HG03432 (cell line): ENCODE data around the gene RECK.
"Not testable (repeated sequence)": the region's sequence is repeated elsewhere in the genome, so short reads cannot be mapped to it uniquely, and the experiment has no call there.

Experiments used
- ATAC-seq: cut with Tn5 transposase; IDR thresholded peaks from one replicate; pipeline ENCODE4 v1.9.1; 2021; ENCODE audit warnings: mild to moderate bottlenecking, moderate library complexity; ENCODE audit not compliant: unreplicated experiment

The RECK gene

GRCh38 chr9:36109071-36109470 is 72.4 kb downstream of the RECK start:
- ATAC-seq: no peak

- no peak for ATAC-seq
These were observed 73.7 kb downstream of the RECK start for GRCh38 chr9:36110434-36110833.

DNA sequence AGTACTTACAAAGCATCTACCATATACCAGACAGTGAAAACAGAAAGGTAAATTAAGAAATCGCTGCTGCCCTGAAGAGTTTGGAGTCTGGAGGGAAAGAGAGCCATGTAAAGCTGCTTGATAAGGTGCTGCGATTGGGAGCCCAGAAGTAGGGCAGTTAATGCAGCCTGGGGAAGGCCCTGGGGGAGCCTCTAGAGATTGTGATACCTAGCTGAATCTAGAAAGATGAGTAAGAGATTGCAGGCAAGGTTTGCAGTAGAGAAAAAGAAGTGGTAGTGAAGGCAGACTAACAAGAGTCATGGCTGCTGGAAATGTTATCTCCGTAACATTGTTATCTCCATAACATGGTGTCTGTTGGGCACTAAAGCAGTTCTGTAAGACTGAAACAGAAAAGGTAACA is 75.8 kb downstream of the RECK start:
- no peak for ATAC-seq

GRCh38 chr9:36113999-36114398 is 77.3 kb downstream of the RECK start:
- no peak for ATAC-seq

- no peak for ATAC-seq
These were observed 79.9 kb downstream of the RECK start for GRCh38 chr9:36116593-36116992.

DNA sequence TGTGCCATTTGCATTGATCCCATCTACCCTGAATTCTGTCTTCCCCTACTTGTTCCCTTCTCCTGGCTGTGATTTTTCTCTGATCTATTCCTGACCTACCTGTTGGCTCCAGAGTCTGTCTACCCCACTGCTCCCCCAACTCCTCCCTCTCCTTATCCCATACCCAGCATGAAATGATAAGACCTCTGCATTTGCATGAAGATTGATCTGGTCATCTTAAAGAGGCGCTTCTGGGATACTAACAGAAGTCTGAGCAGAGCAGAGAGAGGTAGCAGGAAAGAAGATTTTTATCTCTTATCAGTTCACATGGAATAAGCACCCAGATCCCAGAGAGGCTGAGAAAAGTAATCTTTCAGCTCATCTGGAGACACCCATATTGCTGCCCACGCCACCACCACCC is 81.5 kb downstream of the RECK start:
- ATAC-seq: no peak

- no peak for ATAC-seq
These were observed 82.0 kb downstream of the RECK start for GRCh38 chr9:36118706-36119105.

GRCh38 chr9:36119476-36119875 is 82.8 kb downstream of the RECK start:
- ATAC-seq: no peak

- ATAC-seq: no peak
These were observed 84.0 kb downstream of the RECK start for GRCh38 chr9:36120705-36121104.

GRCh38 chr9:36121971-36122370 is 85.3 kb downstream of the RECK start:
- ATAC-seq: no peak

GRCh38 chr9:36123515-36123914 is 86.8 kb downstream of the RECK start:
- no peak for ATAC-seq

DNA sequence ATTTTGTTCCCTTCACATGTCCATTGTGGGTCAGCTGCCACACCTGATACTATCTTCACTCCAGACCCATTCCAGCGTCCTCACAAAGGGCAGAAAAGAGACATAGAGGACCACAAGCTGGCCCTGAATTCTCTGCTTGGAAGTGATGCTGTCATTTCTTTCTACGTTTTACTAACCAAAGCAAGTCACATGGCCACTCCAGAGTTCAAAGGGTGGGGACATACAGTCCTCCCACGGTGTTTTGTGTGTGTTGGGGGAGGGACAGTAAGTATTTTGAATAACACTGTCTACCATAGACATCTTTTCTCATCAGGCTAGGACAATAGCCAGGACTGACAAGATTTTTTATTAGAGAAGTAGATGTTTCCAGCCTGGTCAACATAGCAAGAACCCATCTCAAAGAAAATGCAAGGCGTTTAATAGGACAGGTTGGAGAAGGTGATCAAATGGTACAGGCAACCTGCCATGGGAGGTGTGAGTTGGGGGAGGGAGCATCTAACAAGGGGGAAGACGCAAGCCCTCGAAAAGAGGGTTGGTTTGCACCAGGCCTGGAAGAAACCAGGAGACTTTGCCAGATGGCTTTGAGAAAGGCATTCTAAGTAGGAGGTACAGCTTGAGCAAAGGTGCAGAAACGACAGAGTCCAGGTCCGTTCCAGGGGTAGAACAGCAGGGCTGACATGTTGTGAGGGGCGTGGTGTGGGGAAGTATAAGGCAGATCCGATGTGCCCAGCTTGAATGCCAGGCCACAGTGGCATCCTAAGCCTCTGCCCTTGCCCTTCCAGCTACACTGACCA is 88.5 kb downstream of the RECK start:
- ATAC-seq: no peak

DNA sequence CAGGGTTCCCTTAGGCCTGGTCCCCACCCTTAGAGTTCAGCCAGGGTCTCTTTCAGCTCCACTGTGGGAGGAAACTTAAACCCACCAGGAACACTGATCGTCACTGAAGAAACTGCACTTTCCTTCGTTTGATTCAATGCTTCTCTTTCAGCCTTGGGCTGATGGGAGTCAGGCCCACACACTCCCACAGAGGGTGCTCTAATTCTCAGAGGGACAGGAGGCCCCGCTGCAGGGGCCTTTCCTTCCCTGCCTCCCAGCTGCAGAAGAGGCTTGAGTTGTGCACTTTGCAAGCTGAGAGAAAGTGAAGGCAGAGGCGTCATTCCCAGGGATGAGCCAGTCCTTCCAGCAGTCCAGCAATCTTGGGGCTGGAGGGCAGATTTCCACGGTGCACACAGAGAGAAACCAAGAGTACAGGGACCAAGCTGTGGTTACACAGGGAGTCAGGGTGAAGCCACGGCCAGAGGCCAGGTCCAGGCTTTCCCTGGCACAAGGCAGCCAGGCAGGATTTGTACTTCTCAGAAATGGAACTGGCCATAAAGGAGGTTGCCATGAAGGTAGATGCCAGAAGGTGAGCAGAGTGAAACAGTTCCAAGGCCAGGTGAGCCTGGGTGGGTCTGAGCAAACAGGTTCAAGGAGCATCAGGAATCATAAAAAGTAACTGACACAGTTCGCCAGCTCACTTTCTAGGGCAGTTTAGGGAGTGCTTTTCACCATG is 89.5 kb downstream of the RECK start:
- no peak for ATAC-seq

GRCh38 chr9:36127652-36128244 is 91.0 kb downstream of the RECK start:
- no peak for ATAC-seq

- ATAC-seq: no peak
These were observed 91.6 kb downstream of the RECK start for GRCh38 chr9:36128349-36128748.

DNA sequence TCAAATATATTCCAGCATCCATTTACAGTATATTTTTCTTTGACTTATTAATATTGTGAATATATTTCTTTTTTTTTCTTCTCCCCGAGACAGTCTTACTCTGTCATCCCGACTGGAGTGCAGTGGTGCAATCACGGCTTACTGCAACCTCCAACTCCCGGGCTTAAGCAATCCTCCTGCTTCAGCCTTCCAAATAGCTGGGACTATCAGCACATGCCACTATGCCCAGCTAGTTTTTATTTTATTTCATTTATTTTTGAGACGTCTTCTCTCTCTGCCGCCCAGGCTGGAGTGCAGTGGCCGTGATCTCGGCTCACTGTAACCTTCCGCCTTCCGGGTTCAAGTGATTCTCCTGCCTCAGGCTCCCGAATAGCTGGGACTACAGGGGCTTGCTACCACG is 92.4 kb downstream of the RECK start:
- no peak for ATAC-seq

DNA sequence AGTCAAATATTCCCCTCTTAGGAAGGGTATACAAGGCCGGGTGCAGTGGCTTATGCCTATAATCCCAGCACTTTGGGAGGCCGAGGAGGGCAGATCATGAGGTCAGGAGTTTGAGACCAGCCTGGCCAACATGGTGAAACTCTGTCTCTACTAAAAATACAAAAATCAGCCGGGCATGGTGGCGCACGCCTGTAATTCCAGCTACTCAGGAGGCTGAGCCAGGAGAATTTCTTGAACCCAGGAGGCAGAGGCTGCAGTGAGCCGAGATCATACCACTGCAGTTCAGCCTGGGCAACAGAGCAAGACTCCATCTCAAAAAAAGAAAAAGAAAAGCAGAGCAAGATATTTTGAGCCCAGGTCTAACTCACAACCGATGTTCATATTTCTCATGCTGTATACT is 95.0 kb downstream of the RECK start:
- not testable (repeated sequence) for ATAC-seq

DNA sequence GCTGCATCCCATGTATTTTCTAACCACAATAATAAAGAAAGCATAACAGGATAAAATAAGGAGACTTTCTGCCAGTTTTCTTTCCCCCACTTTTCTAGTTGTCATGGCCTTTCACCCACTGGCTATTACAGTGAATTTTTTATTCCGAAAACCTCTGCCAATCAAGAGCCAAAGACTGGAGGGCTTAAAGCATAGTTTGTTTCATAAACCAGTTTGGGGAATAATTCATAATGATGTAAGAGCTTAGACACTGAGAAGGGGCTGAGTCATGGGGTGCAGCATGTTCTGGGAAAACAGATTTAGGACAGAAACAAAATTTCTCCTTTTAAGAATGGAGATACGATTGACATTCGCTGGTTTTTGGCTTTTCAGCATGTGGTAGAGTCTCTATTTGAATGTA is 95.4 kb downstream of the RECK start:
- no peak for ATAC-seq

- no peak for ATAC-seq
These were observed 98.2 kb downstream of the RECK start for GRCh38 chr9:36134761-36135505.

- no peak for ATAC-seq
These were observed 99.1 kb downstream of the RECK start for GRCh38 chr9:36135741-36136271.

GRCh38 chr9:36136272-36136893 is 99.7 kb downstream of the RECK start, which contains the start of gene GLIPR2:
Gene GLIPR2, plus strand, starts transcription at chr9:36136733. Its CDS starts 46 bp downstream, at chr9:36136779.
- ATAC-seq: peak; percentile 96
